ENCODE measurements around the gene APEH. TPM values are rescaled to one million over a fixed set of nuclear protein-coding genes. Genes with fewer than 3 reads are reported as not detected.

Gene APEH
- total RNA-seq, 1 experiment from 2014 or later, result 273 TPM

DNA sequence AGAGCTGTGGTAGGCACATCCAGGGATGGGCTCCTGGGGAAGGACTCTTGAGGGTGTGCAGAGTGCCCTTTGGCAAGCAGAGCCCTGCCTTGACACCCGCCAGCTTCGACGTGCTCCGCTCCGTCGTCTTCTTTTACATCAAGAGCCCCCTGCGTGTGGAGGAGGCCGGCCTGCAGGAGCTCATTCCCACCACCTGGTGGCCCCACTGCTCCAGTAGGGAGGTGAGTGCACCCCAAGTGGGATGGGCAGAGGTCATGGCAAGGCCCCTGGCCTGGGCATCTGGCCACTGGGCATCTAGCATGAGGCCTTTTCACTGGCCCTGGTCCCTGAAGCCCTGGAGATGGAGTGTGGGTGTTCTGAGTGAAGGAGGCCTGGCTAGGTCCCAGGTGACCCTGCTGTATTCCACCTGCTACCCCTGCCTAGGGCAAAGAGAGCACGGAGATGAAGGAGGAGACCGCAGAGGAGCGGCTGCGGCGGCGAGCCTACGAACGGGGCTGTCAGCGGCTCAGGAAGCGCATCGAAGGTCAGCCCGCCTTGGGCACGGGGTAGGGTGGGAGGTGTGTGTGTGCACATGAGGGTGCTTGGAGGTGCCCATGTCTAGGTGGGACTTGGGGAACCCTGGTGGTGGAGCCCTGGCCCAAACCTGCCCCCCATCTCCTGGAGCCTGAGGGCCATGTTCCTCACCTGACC, 27.4 kb downstream of the APEH start:
- Mint-ChIP-seq H3K36me3 (peaks cover 3% of the 10 kb centered on the region), H3K9me3 (no peaks in the 10 kb centered on the region), H3K27me3 (ENCODE audit: low read depth) (no peaks in the 10 kb centered on the region), H3K27ac (no peak overlapping the region; the same call in 1 of the 2 replicates), H3K4me1 (peaks cover 16% of the 10 kb centered on the region), H3K4me3 (no peak overlapping the region)
- TF ChIP-seq ZNF138 (CRISPR knock-in tag; conservative IDR thresholded peaks at IDR 0.05) (no peak), TP53 (CRISPR knock-in tag; IDR thresholded peaks at IDR 0.05) (no peak), ZNF416 (CRISPR knock-in tag; IDR thresholded peaks at IDR 0.05) (no peak), FOXP1 (CRISPR knock-in tag; IDR thresholded peaks at IDR 0.05; ENCODE audit: borderline replicate concordance) (no peak)
- TF ChIP-seq, protein P1, sequence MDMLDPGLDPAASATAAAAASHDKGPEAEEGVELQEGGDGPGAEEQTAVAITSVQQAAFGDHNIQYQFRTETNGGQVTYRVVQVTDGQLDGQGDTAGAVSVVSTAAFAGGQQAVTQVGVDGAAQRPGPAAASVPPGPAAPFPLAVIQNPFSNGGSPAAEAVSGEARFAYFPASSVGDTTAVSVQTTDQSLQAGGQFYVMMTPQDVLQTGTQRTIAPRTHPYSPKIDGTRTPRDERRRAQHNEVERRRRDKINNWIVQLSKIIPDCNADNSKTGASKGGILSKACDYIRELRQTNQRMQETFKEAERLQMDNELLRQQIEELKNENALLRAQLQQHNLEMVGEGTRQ (CRISPR knock-in tag; IDR thresholded peaks at IDR 0.05), result no peak
- TF ChIP-seq, protein P2, sequence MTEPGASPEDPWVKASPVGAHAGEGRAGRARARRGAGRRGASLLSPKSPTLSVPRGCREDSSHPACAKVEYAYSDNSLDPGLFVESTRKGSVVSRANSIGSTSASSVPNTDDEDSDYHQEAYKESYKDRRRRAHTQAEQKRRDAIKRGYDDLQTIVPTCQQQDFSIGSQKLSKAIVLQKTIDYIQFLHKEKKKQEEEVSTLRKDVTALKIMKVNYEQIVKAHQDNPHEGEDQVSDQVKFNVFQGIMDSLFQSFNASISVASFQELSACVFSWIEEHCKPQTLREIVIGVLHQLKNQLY (CRISPR knock-in tag; IDR thresholded peaks at IDR 0.05), result 0 out of 2 replicates have a peak, but pooled peaks have one; percentile 44
- POLR2A ChIA-PET, result interaction anchor here (0.8 to 1.0 kb wide), 2 partner anchors 18 to 209 kb away, joined by 3 to 6 read pairs; partner anchors contain the start of gene AMIGO3
- peak; percentile 85 for DNase-seq (ENCODE audit: low spot score)
- CTCF ChIA-PET, result interaction anchor here (0.6 to 3.7 kb wide), 66 partner anchors 8 to 422 kb away, joined by 3 to 55 read pairs (median 4); partner anchors contain the start of genes AMIGO3, AMT, CAMKV and GMPPB
- peak; percentile 66 for ATAC-seq

GRCh38 chr3:49702672-49703071, 28.5 kb downstream of the APEH start:
- DNase-seq (ENCODE audit: low spot score) (no peak), ATAC-seq (no peak)
- ChIA-PET CTCF (interaction anchor here (1.0 to 3.7 kb wide), 9 partner anchors 9 to 163 kb away, joined by 3 to 49 read pairs (median 8); partner anchors contain the start of genes AMIGO3, GMPPB and IP6K1), POLR2A (no interaction called here)
- peaks cover 3% of the 10 kb centered on the region for H3K36me3 Mint-ChIP-seq
- no peaks in the 10 kb centered on the region for H3K9me3 Mint-ChIP-seq
- TF ChIP-seq NFATC4 (CRISPR knock-in tag; IDR thresholded peaks at IDR 0.05), result no peak
- no peak for TF ChIP-seq ZNF416 (CRISPR knock-in tag; IDR thresholded peaks at IDR 0.05)
- no peak for TF ChIP-seq ESRRA (CRISPR knock-in tag; IDR thresholded peaks at IDR 0.05; ENCODE audit: borderline replicate concordance)
- TF ChIP-seq, protein P3, sequence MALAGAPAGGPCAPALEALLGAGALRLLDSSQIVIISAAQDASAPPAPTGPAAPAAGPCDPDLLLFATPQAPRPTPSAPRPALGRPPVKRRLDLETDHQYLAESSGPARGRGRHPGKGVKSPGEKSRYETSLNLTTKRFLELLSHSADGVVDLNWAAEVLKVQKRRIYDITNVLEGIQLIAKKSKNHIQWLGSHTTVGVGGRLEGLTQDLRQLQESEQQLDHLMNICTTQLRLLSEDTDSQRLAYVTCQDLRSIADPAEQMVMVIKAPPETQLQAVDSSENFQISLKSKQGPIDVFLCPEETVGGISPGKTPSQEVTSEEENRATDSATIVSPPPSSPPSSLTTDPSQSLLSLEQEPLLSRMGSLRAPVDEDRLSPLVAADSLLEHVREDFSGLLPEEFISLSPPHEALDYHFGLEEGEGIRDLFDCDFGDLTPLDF (CRISPR knock-in tag; IDR thresholded peaks at IDR 0.05), result no peak
- TF ChIP-seq GABPB1 (CRISPR knock-in tag; IDR thresholded peaks at IDR 0.05), result no peak
- no peak for TF ChIP-seq TEAD4 (CRISPR knock-in tag; IDR thresholded peaks at IDR 0.05)
- no peak for TF ChIP-seq FOXP4 (CRISPR knock-in tag; IDR thresholded peaks at IDR 0.05)
- no peak for TF ChIP-seq NR3C1 (CRISPR knock-in tag; conservative IDR thresholded peaks at IDR 0.05; ENCODE audit: low read depth)
- TF ChIP-seq MYBL2 (CRISPR knock-in tag; IDR thresholded peaks at IDR 0.05), result no peak
- TF ChIP-seq ZBTB21 (CRISPR knock-in tag; IDR thresholded peaks at IDR 0.05; ENCODE audit: borderline replicate concordance), result no peak
- no peak for TF ChIP-seq OVOL2 (CRISPR knock-in tag; IDR thresholded peaks at IDR 0.05; ENCODE audit: borderline replicate concordance)
- no peak for TF ChIP-seq ZNF396 (CRISPR knock-in tag; IDR thresholded peaks at IDR 0.05; ENCODE audit: borderline replicate concordance)
- TF ChIP-seq ZNF219 (CRISPR knock-in tag; IDR thresholded peaks at IDR 0.05; ENCODE audit: borderline replicate concordance), result no peak
- TF ChIP-seq, protein P4, sequence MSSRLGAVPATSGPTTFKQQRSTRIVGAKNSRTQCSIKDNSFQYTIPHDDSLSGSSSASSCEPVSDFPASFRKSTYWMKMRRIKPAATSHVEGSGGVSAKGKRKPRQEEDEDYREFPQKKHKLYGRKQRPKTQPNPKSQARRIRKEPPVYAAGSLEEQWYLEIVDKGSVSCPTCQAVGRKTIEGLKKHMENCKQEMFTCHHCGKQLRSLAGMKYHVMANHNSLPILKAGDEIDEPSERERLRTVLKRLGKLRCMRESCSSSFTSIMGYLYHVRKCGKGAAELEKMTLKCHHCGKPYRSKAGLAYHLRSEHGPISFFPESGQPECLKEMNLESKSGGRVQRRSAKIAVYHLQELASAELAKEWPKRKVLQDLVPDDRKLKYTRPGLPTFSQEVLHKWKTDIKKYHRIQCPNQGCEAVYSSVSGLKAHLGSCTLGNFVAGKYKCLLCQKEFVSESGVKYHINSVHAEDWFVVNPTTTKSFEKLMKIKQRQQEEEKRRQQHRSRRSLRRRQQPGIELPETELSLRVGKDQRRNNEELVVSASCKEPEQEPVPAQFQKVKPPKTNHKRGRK (CRISPR knock-in tag; IDR thresholded peaks at IDR 0.05; ENCODE audit: borderline replicate concordance), result no peak
- TF ChIP-seq ATF1 (CRISPR knock-in tag; IDR thresholded peaks at IDR 0.05), result no peak
- TF ChIP-seq IRF2 (CRISPR knock-in tag; IDR thresholded peaks at IDR 0.05; ENCODE audit: borderline replicate concordance, low read depth), result no peak
- TF ChIP-seq, protein P5, sequence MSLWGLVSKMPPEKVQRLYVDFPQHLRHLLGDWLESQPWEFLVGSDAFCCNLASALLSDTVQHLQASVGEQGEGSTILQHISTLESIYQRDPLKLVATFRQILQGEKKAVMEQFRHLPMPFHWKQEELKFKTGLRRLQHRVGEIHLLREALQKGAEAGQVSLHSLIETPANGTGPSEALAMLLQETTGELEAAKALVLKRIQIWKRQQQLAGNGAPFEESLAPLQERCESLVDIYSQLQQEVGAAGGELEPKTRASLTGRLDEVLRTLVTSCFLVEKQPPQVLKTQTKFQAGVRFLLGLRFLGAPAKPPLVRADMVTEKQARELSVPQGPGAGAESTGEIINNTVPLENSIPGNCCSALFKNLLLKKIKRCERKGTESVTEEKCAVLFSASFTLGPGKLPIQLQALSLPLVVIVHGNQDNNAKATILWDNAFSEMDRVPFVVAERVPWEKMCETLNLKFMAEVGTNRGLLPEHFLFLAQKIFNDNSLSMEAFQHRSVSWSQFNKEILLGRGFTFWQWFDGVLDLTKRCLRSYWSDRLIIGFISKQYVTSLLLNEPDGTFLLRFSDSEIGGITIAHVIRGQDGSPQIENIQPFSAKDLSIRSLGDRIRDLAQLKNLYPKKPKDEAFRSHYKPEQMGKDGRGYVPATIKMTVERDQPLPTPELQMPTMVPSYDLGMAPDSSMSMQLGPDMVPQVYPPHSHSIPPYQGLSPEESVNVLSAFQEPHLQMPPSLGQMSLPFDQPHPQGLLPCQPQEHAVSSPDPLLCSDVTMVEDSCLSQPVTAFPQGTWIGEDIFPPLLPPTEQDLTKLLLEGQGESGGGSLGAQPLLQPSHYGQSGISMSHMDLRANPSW (CRISPR knock-in tag; conservative IDR thresholded peaks at IDR 0.05; ENCODE audit: low read depth), result no peak
- H3K4me1 Mint-ChIP-seq, result peaks cover 16% of the 10 kb centered on the region
- no peaks in the 10 kb centered on the region for H3K27me3 Mint-ChIP-seq (ENCODE audit: low read depth)
- no peak overlapping the region for H3K4me3 Mint-ChIP-seq
- no peak overlapping the region for H3K27ac Mint-ChIP-seq
